ENCODE measurements around the gene ALG3. TPM values are rescaled to one million over a fixed set of nuclear protein-coding genes. Genes with fewer than 3 reads are reported as not detected.
A peak's percentile ranks its signal among the peaks of the same experiment; 100 is the strongest.

The ALG3 gene
- total and polyA plus RNA-seq, 7 experiments from 2014 or later: 19.4 to 80.3 (median 44.6) TPM

- Mint-ChIP-seq H3K27ac (no peak overlapping the region), H3K4me3 (no peak overlapping the region), H3K36me3 (peaks cover 0 to 31% (median 20%) of the 10 kb centered on the region in 5 donors), H3K27me3 (no peaks in the 10 kb centered on the region), H3K4me1 (peaks cover 0 to 12% (median 9%) of the 10 kb centered on the region in 7 donors), H3K9me3 (peaks cover 0 to 2% (median 0%) of the 10 kb centered on the region in 11 donors)
- ATAC-seq (peak; percentile 45), DNase-seq (no peak)
- Histone ChIP-seq H3K4me3 (ENCODE audit: low read length) (no peak overlapping the region), H3K27ac (ENCODE audit: low read depth, low read length) (no peak overlapping the region), H3K36me3 (ENCODE audit: control insufficient read depth in 2 of 3, insufficient read depth in 3 of 3, low read length in 3 of 3) (peaks cover 0 to 47% (median 16%) of the 10 kb centered on the region in 3 experiments), H3K4me1 (ENCODE audit: control insufficient read depth in 2 of 2, insufficient read depth in 2 of 2, low read length in 2 of 2) (no peaks in the 10 kb centered on the region), H3K27me3 (ENCODE audit: control insufficient read depth in 2 of 2, insufficient read depth in 2 of 2, low read length in 2 of 2) (no peaks in the 10 kb centered on the region), H3K9me3 (ENCODE audit: control insufficient read depth in 2 of 3, low read length in 3 of 3) (no peaks in the 10 kb centered on the region)
- CTCF ChIA-PET: no interaction called here
- POLR2A ChIA-PET: no interaction called here
- intact Hi-C loops (cut with micrococcal nuclease): no loop called here
Observed at GRCh38 chr3:184241447-184242296, 7.1 kb downstream of the ALG3 start.

GRCh38 chr3:184241141-184241446 lies 7.7 kb downstream of the ALG3 start:
- Histone ChIP-seq H3K9me3 (ENCODE audit: control insufficient read depth in 2 of 3, low read length in 3 of 3) (no peaks in the 10 kb centered on the region), H3K4me3 (ENCODE audit: low read length) (no peak overlapping the region), H3K27me3 (ENCODE audit: control insufficient read depth in 2 of 2, insufficient read depth in 2 of 2, low read length in 2 of 2) (no peaks in the 10 kb centered on the region), H3K27ac (ENCODE audit: low read depth, low read length) (no peak overlapping the region), H3K36me3 (ENCODE audit: control insufficient read depth in 2 of 3, insufficient read depth in 3 of 3, low read length in 3 of 3) (peaks cover 0 to 47% (median 16%) of the 10 kb centered on the region in 3 experiments), H3K4me1 (ENCODE audit: control insufficient read depth in 2 of 2, insufficient read depth in 2 of 2, low read length in 2 of 2) (no peaks in the 10 kb centered on the region)
- ChIA-PET CTCF (interaction anchor here (1.5 kb wide), 1 partner anchor 273 kb away, joined by 3 read pairs; no protein-coding TSS in a partner anchor), POLR2A (no interaction called here)
- Mint-ChIP-seq H3K4me1 (peaks cover 0 to 11% (median 5%) of the 10 kb centered on the region in 7 donors), H3K4me3 (no peak overlapping the region), H3K9me3 (peaks cover 0 to 2% (median 0%) of the 10 kb centered on the region in 11 donors), H3K36me3 (peaks cover 0 to 31% (median 18%) of the 10 kb centered on the region in 5 donors), H3K27ac (no peak overlapping the region), H3K27me3 (no peaks in the 10 kb centered on the region)
- no peak for ATAC-seq
- DNase-seq: no peak
- intact Hi-C loops (cut with micrococcal nuclease): no loop called here

- Histone ChIP-seq H3K4me1 (ENCODE audit: control insufficient read depth in 2 of 2, insufficient read depth in 2 of 2, low read length in 2 of 2) (no peaks in the 10 kb centered on the region), H3K4me3 (ENCODE audit: low read length) (no peak overlapping the region), H3K27me3 (ENCODE audit: control insufficient read depth in 2 of 2, insufficient read depth in 2 of 2, low read length in 2 of 2) (no peaks in the 10 kb centered on the region), H3K9me3 (ENCODE audit: control insufficient read depth in 2 of 3, low read length in 3 of 3) (no peaks in the 10 kb centered on the region), H3K27ac (ENCODE audit: low read depth, low read length) (no peak overlapping the region), H3K36me3 (ENCODE audit: control insufficient read depth in 2 of 3, insufficient read depth in 3 of 3, low read length in 3 of 3) (peaks cover 0 to 42% (median 16%) of the 10 kb centered on the region in 3 experiments)
- intact Hi-C loops (cut with micrococcal nuclease): loop anchor here in 1 of 2 donors (1.0 kb wide), 2 partner anchors 9 to 19 kb away; partner anchors contain the start of gene EEF1AKMT4
- ATAC-seq (no peak), DNase-seq (no peak)
- POLR2A ChIA-PET: interaction anchor here (1.1 kb wide), 1 partner anchor 13 kb away, joined by 3 read pairs; no protein-coding TSS in a partner anchor
- Mint-ChIP-seq H3K27ac (no peak overlapping the region), H3K9me3 (peaks cover 0 to 2% (median 0%) of the 10 kb centered on the region in 11 donors), H3K36me3 (peaks cover 0 to 31% (median 14%) of the 10 kb centered on the region in 5 donors), H3K4me1 (peaks cover 0 to 6% (median under 1%) of the 10 kb centered on the region in 7 donors), H3K4me3 (no peak overlapping the region), H3K27me3 (no peaks in the 10 kb centered on the region)
- CTCF ChIA-PET: interaction anchor here (1.0 to 1.5 kb wide), 2 partner anchors 9 to 273 kb away, joined by 3 to 4 read pairs; no protein-coding TSS in a partner anchor
Observed at GRCh38 chr3:184240384-184241140, 8.2 kb downstream of the ALG3 start.

GRCh38 chr3:184239708-184240107 lies 9.1 kb downstream of the ALG3 start:
- peaks cover 0 to 33% (median 10%) of the 10 kb centered on the region in 3 experiments for H3K36me3 ChIP-seq (ENCODE audit: control insufficient read depth in 2 of 3, insufficient read depth in 3 of 3, low read length in 3 of 3)
- Mint-ChIP-seq H3K9me3 (peaks cover 0 to 2% (median 0%) of the 10 kb centered on the region in 11 donors), H3K27ac (no peak overlapping the region), H3K27me3 (no peaks in the 10 kb centered on the region), H3K36me3 (peaks cover 0 to 25% (median 9%) of the 10 kb centered on the region in 5 donors), H3K4me3 (no peak overlapping the region), H3K4me1 (peaks cover 0 to 4% (median 0%) of the 10 kb centered on the region in 7 donors)
- H3K4me3 ChIP-seq (ENCODE audit: low read length): no peak overlapping the region
- no peaks in the 10 kb centered on the region for H3K4me1 ChIP-seq (ENCODE audit: control insufficient read depth in 2 of 2, insufficient read depth in 2 of 2, low read length in 2 of 2)
- no peaks in the 10 kb centered on the region for H3K9me3 ChIP-seq (ENCODE audit: control insufficient read depth in 2 of 3, low read length in 3 of 3)
- H3K27me3 ChIP-seq (ENCODE audit: control insufficient read depth in 2 of 2, insufficient read depth in 2 of 2, low read length in 2 of 2): no peaks in the 10 kb centered on the region
- ATAC-seq (no peak), DNase-seq (no peak)
- no peak overlapping the region for H3K27ac ChIP-seq (ENCODE audit: low read depth, low read length)
- ChIA-PET CTCF (interaction anchor here (1.0 to 1.5 kb wide), 2 partner anchors 10 to 274 kb away, joined by 3 to 4 read pairs; no protein-coding TSS in a partner anchor), POLR2A (interaction anchor here (1.1 kb wide), 1 partner anchor 12 kb away, joined by 3 read pairs; no protein-coding TSS in a partner anchor)
- intact Hi-C loops (cut with micrococcal nuclease): loop anchor here in 1 of 2 donors (1.0 kb wide), 2 partner anchors 10 to 20 kb away; partner anchors contain the start of gene EEF1AKMT4

GRCh38 chr3:184239221-184239620 lies 9.5 kb downstream of the ALG3 start:
- no peak overlapping the region for H3K27ac Mint-ChIP-seq
- H3K4me1 Mint-ChIP-seq: peaks cover 0 to 4% (median 0%) of the 10 kb centered on the region in 7 donors
- no peak overlapping the region for H3K4me3 ChIP-seq (ENCODE audit: low read length)
- ATAC-seq (no peak), DNase-seq (no peak)
- peaks cover 0 to 28% (median 9%) of the 10 kb centered on the region in 3 experiments for H3K36me3 ChIP-seq (ENCODE audit: control insufficient read depth in 2 of 3, insufficient read depth in 3 of 3, low read length in 3 of 3)
- peaks cover 0 to 1% (median 0%) of the 10 kb centered on the region in 5 donors for H3K27me3 Mint-ChIP-seq
- peaks cover 0 to 2% (median 0%) of the 10 kb centered on the region in 11 donors for H3K9me3 Mint-ChIP-seq
- H3K4me1 ChIP-seq (ENCODE audit: control insufficient read depth in 2 of 2, insufficient read depth in 2 of 2, low read length in 2 of 2): no peaks in the 10 kb centered on the region
- no peak overlapping the region for H3K4me3 Mint-ChIP-seq
- no peaks in the 10 kb centered on the region for H3K9me3 ChIP-seq (ENCODE audit: control insufficient read depth in 2 of 3, low read length in 3 of 3)
- intact Hi-C loops (cut with micrococcal nuclease): no loop called here
- ChIA-PET CTCF (interaction anchor here (0.9 kb wide), 1 partner anchor 13 kb away, joined by 4 read pairs; no protein-coding TSS in a partner anchor), POLR2A (interaction anchor here (1.1 kb wide), 1 partner anchor 12 kb away, joined by 3 read pairs; no protein-coding TSS in a partner anchor)
- H3K27me3 ChIP-seq (ENCODE audit: control insufficient read depth in 2 of 2, insufficient read depth in 2 of 2, low read length in 2 of 2): no peaks in the 10 kb centered on the region
- no peak overlapping the region for H3K27ac ChIP-seq (ENCODE audit: low read depth, low read length)
- H3K36me3 Mint-ChIP-seq: peaks cover 0 to 20% (median 8%) of the 10 kb centered on the region in 5 donors

GRCh38 chr3:184238246-184238818 lies 10.4 kb downstream of the ALG3 start:
- intact Hi-C loops (cut with micrococcal nuclease): no loop called here
- H3K4me3 ChIP-seq (ENCODE audit: low read length): no peak overlapping the region
- Mint-ChIP-seq H3K36me3 (peaks cover 0 to 12% (median 6%) of the 10 kb centered on the region in 5 donors), H3K27ac (no peak overlapping the region), H3K27me3 (peaks cover 0 to 5% (median 0%) of the 10 kb centered on the region in 5 donors), H3K9me3 (peaks cover 0 to 2% (median 0%) of the 10 kb centered on the region in 11 donors), H3K4me3 (no peak overlapping the region), H3K4me1 (peaks cover 0 to 2% (median 0%) of the 10 kb centered on the region in 7 donors)
- H3K36me3 ChIP-seq (ENCODE audit: control insufficient read depth in 2 of 3, insufficient read depth in 3 of 3, low read length in 3 of 3): peaks cover 0 to 19% (median 3%) of the 10 kb centered on the region in 3 experiments
- DNase-seq: no peak
- H3K4me1 ChIP-seq (ENCODE audit: control insufficient read depth in 2 of 2, insufficient read depth in 2 of 2, low read length in 2 of 2): no peaks in the 10 kb centered on the region
- no peak overlapping the region for H3K27ac ChIP-seq (ENCODE audit: low read depth, low read length)
- H3K27me3 ChIP-seq (ENCODE audit: control insufficient read depth in 2 of 2, insufficient read depth in 2 of 2, low read length in 2 of 2): no peaks in the 10 kb centered on the region
- ATAC-seq: no peak
- ChIA-PET POLR2A (no interaction called here), CTCF (interaction anchor here (0.6 to 1.1 kb wide), 3 partner anchors 10 to 65 kb away, joined by 3 to 4 read pairs (median 4); no protein-coding TSS in a partner anchor)
- no peaks in the 10 kb centered on the region for H3K9me3 ChIP-seq (ENCODE audit: control insufficient read depth in 2 of 3, low read length in 3 of 3)

Measured in naive thymus-derived CD4-positive, alpha-beta T cell (primary cell).